IMR-90 (cell line): Measurements from ENCODE around the gene CDC42SE1. TPM values are rescaled to one million over a fixed set of nuclear protein-coding genes. Genes with fewer than 3 reads are reported as not detected.

Source experiments
- ATAC-seq: fragments of 200-7000 bp; cut with Tn5 transposase; 2 replicates; pipeline ENCODE4 v1.9.1; 2020; ENCODE audit warnings: low read depth, mild to moderate bottlenecking, moderate library complexity
- BruUV-seq: library from RNA; stranded (reverse); fragments of 400-500 nt; replicated peaks from 2 replicates; lab custom pipeline; 2021; lab: Mats Ljungman, UMichigan
- CTCF ChIA-PET: fragments of 300-600 bp; formaldehyde crosslinking; extraction: SDS; loops from one replicate; lab custom pipeline; 2021; ENCODE audit warnings: antibody characterized with exemption; lab: Yijun Ruan, JAX
- POLR2A ChIA-PET: fragments of 300-600 bp; sonication (Branson Sonifier 250); formaldehyde crosslinking; loops from one replicate; lab custom pipeline; 2022; ENCODE audit warnings: antibody characterized with exemption; ENCODE audit not compliant: unreplicated experiment; lab: Charles Lee
- DNase-seq: peaks from one replicate; pipeline ENCODE4 v3.0.0; 2013
- H2AFZ ChIP-seq: replicated peaks from 2 replicates; pipeline ENCODE3; 2013; ENCODE audit warnings: low read length, mild to moderate bottlenecking; ENCODE audit not compliant: poor library complexity
- H2AK5ac ChIP-seq: 2 replicates; pipeline ENCODE4 v1.6.1; 2013; ENCODE audit warnings: low read depth, low read length, inconsistent platforms
- H2AK9ac ChIP-seq: replicated peaks from 2 replicates; pipeline ENCODE3; 2013; ENCODE audit warnings: mild to moderate bottlenecking, low read depth, low read length, moderate library complexity; ENCODE audit not compliant: poor library complexity
- H2BK120ac ChIP-seq: 2 replicates; pipeline ENCODE4 v1.6.1; 2013; ENCODE audit warnings: low read depth, low read length, inconsistent platforms
- H2BK15ac ChIP-seq: 3 replicates; pipeline ENCODE4 v1.6.1; 2013; ENCODE audit warnings: low read depth, low read length, inconsistent platforms
- H2BK20ac ChIP-seq: 2 replicates; pipeline ENCODE4 v1.6.1; 2013; ENCODE audit warnings: low read depth, mild to moderate bottlenecking, inconsistent platforms, low read length, moderate library complexity
- H2BK5ac ChIP-seq: 2 replicates; pipeline ENCODE4 v1.6.1; 2013; ENCODE audit warnings: mild to moderate bottlenecking, low read depth, low read length, inconsistent platforms; ENCODE audit not compliant: poor library complexity, severe bottlenecking
- H3K14ac ChIP-seq: replicated peaks from 2 replicates; pipeline ENCODE4 v1.6.1; 2013; ENCODE audit warnings: low read depth, low read length, inconsistent platforms
- H3K18ac ChIP-seq: 2 replicates; pipeline ENCODE4 v1.6.1; 2013; ENCODE audit warnings: low read depth, low read length, control low read depth
- H3K23ac ChIP-seq: 2 replicates; pipeline ENCODE4 v1.6.1; 2013; ENCODE audit warnings: low read depth, low read length, inconsistent platforms
- H3K27ac ChIP-seq: 2 replicates; pipeline ENCODE4 v1.5.1; 2013; ENCODE audit warnings: mild to moderate bottlenecking, control low read depth, low read length; ENCODE audit not compliant: insufficient read depth
- H3K27me3 ChIP-seq: 2 replicates; pipeline ENCODE4 v1.6.1; 2013; ENCODE audit warnings: low read length; ENCODE audit not compliant: control insufficient read depth, insufficient read depth
- H3K36me3 ChIP-seq: 2 replicates; pipeline ENCODE4 v1.6.1; 2013; ENCODE audit warnings: low read length, mixed read lengths; ENCODE audit not compliant: control insufficient read depth, insufficient read depth
- H3K4ac ChIP-seq: 2 replicates; pipeline ENCODE4 v1.6.1; 2013; ENCODE audit warnings: low read depth, low read length, inconsistent platforms
- H3K4me1 ChIP-seq: 2 replicates; pipeline ENCODE4 v1.6.1; 2013; ENCODE audit warnings: low read length, mixed read lengths; ENCODE audit not compliant: control insufficient read depth, insufficient read depth
- H3K4me2 ChIP-seq: 2 replicates; pipeline ENCODE4 v1.6.1; 2013; ENCODE audit warnings: low read depth, mild to moderate bottlenecking, control low read depth, low read length, moderate library complexity
- H3K4me3 ChIP-seq: 2 replicates; pipeline ENCODE4 v1.5.1; 2013; ENCODE audit warnings: low read depth, mild to moderate bottlenecking, control low read depth, low read length, moderate library complexity; ENCODE audit not compliant: insufficient read depth
- H3K56ac ChIP-seq: 2 replicates; pipeline ENCODE4 v1.6.1; 2013; ENCODE audit warnings: low read length, inconsistent platforms; ENCODE audit not compliant: insufficient read depth; ENCODE audit errors: extremely low read depth
- H3K79me1 ChIP-seq, 2 experiments: 2 replicates each; pipeline ENCODE4 v1.6.1; 2013; ENCODE audit warnings: low read length in 2 of 2, inconsistent platforms in 1 of 2, low read depth in 1 of 2
- H3K9ac ChIP-seq: 2 replicates; pipeline ENCODE4 v1.6.1; 2013; ENCODE audit warnings: low read depth, low read length, control low read depth
- H3K9me1 ChIP-seq: 2 replicates; pipeline ENCODE4 v1.6.1; 2013; ENCODE audit warnings: low read length, inconsistent platforms; ENCODE audit not compliant: insufficient read depth
- H3K9me3 ChIP-seq: 2 replicates; pipeline ENCODE4 v1.6.1; 2013; ENCODE audit warnings: low read length; ENCODE audit not compliant: control insufficient read depth, insufficient read depth
- H4K20me1 ChIP-seq: 2 replicates; pipeline ENCODE4 v1.6.1; 2013; ENCODE audit warnings: low read length, inconsistent platforms; ENCODE audit not compliant: insufficient read depth
- H4K5ac ChIP-seq: 2 replicates; pipeline ENCODE4 v1.6.1; 2013; ENCODE audit warnings: mild to moderate bottlenecking, low read depth, low read length, control low read depth
- H4K8ac ChIP-seq, 2 experiments: 2 replicates each; pipeline ENCODE4 v1.6.1; 2013; ENCODE audit warnings: low read depth in 2 of 2, low read length in 2 of 2, control low read depth in 1 of 2, inconsistent platforms in 1 of 2
- H4K91ac ChIP-seq: 2 replicates; pipeline ENCODE4 v1.6.1; 2013; ENCODE audit warnings: low read depth, low read length, inconsistent platforms; ENCODE audit not compliant: insufficient read depth
- BHLHE40 ChIP-seq: fragments of 150-350 bp; IDR thresholded peaks from 2 replicates; pipeline ENCODE4 v1.6.1; 2016; ENCODE audit warnings: mild to moderate bottlenecking, low read depth, low read length
- CEBPB ChIP-seq: IDR thresholded peaks from 2 replicates; pipeline ENCODE4 v1.6.1; 2012; ENCODE audit warnings: low read depth, low read length, improper control_type of control experiment
- CHD1 ChIP-seq: IDR thresholded peaks from 2 replicates; pipeline ENCODE4 v1.6.1; 2012; ENCODE audit warnings: low read depth, low read length, improper control_type of control experiment
- CTCF ChIP-seq: conservative IDR thresholded peaks from 2 replicates; pipeline ENCODE4 v1.5.1; 2012; ENCODE audit warnings: mild to moderate bottlenecking, low read depth, low read length, improper control_type of control experiment
- ELK1 ChIP-seq: fragments of 150-350 bp; IDR thresholded peaks from 2 replicates; pipeline ENCODE4 v1.6.1; 2016; ENCODE audit warnings: low read depth, mild to moderate bottlenecking, low read length, moderate library complexity, borderline replicate concordance
- FOS ChIP-seq: fragments of 150-350 bp; IDR thresholded peaks from 2 replicates; pipeline ENCODE4 v1.6.1; 2016; ENCODE audit warnings: low read depth, low read length
- MAFK ChIP-seq: IDR thresholded peaks from 2 replicates; pipeline ENCODE4 v1.6.1; 2012; ENCODE audit warnings: low read depth, low read length, improper control_type of control experiment
- MAZ ChIP-seq: IDR thresholded peaks from 2 replicates; pipeline ENCODE4 v1.6.1; 2012; ENCODE audit warnings: low read depth, mild to moderate bottlenecking, low read length, improper control_type of control experiment, moderate library complexity, borderline replicate concordance
- MXI1 ChIP-seq: IDR thresholded peaks from 2 replicates; pipeline ENCODE4 v1.6.1; 2012; ENCODE audit warnings: low read depth, mild to moderate bottlenecking, low read length, moderate library complexity, borderline replicate concordance
- NFE2L2 ChIP-seq: fragments of 150-350 bp; IDR thresholded peaks from 2 replicates; pipeline ENCODE4 v1.6.1; 2016; ENCODE audit warnings: low read depth, mild to moderate bottlenecking, low read length
- POLR2A ChIP-seq: IDR thresholded peaks from 2 replicates; pipeline ENCODE4 v1.6.1; 2012; ENCODE audit warnings: mild to moderate bottlenecking, low read depth, low read length
- RAD21 ChIP-seq: IDR thresholded peaks from 2 replicates; pipeline ENCODE4 v1.6.1; 2012; ENCODE audit warnings: low read length, improper control_type of control experiment
- RCOR1 ChIP-seq: IDR thresholded peaks from 2 replicates; pipeline ENCODE4 v1.6.1; 2012; ENCODE audit warnings: mild to moderate bottlenecking, low read length, improper control_type of control experiment; ENCODE audit not compliant: insufficient replicate concordance
- RFX5 ChIP-seq: IDR thresholded peaks from 2 replicates; pipeline ENCODE4 v1.8.0; 2012; ENCODE audit warnings: low read depth, mild to moderate bottlenecking, low read length, moderate library complexity
- SMC3 ChIP-seq: fragments of 150-350 bp; IDR thresholded peaks from 2 replicates; pipeline ENCODE4 v1.6.1; 2016; ENCODE audit warnings: low read depth, mild to moderate bottlenecking, antibody characterized with exemption, low read length, moderate library complexity
- USF2 ChIP-seq: fragments of 150-350 bp; IDR thresholded peaks from 2 replicates; pipeline ENCODE4 v1.6.1; 2017; ENCODE audit warnings: mild to moderate bottlenecking, antibody characterized with exemption, low read length, low read depth
- WGBS, 2 experiments: methylation state at CpG; one replicate each; pipeline versions ENCODE4 v1.1.5 to v1.1.7; 2013; ENCODE audit warnings: missing lambda C conversion rate in 2 of 2; ENCODE audit not compliant: insufficient read length in 1 of 2; ENCODE audit errors: extremely low coverage in 2 of 2; 5-methylcytosine and 5-hydroxymethylcytosine counted together
- dilution Hi-C: fragments of 300-500 bp; cut with HindIII; formaldehyde crosslinking; loops from one replicate; pipeline ENCODE4 v1.14.3; 2018; ENCODE audit warnings: low sequenced_read_pairs; ENCODE audit not compliant: unreplicated experiment
- in situ Hi-C: fragments of 300-500 bp; cut with MboI; formaldehyde crosslinking; loops from 3 replicates; pipeline ENCODE4 v1.14.3; 2019; ENCODE audit warnings: low sequenced_read_pairs, inconsistent platforms, mixed read lengths
- intact Hi-C: fragments of 100-400 bp; cut with micrococcal nuclease; formaldehyde crosslinking; loops from 2 replicates; pipeline ENCODE4 v1.10.0; 2022
- polyA plus RNA-seq, 3 experiments: library from polyadenylated mRNA; depleted of rRNA; stranded (reverse); fragments of >200 nt; gene quantifications; 2 replicates each; pipeline ENCODE4 v1.2.3, GENCODE V29; 2012; ENCODE audit warnings: low replicate concordance in 1 of 3
- total RNA-seq: library from RNA; depleted of rRNA; stranded (reverse); fragments of >200 nt; gene quantifications from 2 replicates; pipeline ENCODE4 v1.2.3, GENCODE V29; 2012

CDC42SE1 gene
- total and polyA plus RNA-seq, 2 of the 4 experiments (the other 2 are of a cell fraction) = 47.0 to 58.5 TPM

GRCh38 chr1:151051356-151052009 is 7.9 kb downstream of the CDC42SE1 start:
- ATAC-seq (no peak), DNase-seq (no peak)
- no peak overlapping the region for H3K18ac ChIP-seq
- peaks cover 9% of the 10 kb centered on the region for H3K4me1 ChIP-seq
- H2BK120ac ChIP-seq = no peak overlapping the region
- CTCF ChIA-PET = interaction anchor here (1.0 kb wide), 1 partner anchor 8 kb away, joined by 3 read pairs; the partner anchor contains the start of gene CDC42SE1
- no peak overlapping the region for H3K4me2 ChIP-seq
- peaks cover 29 to 76% of the 10 kb centered on the region in 2 experiments for H3K79me1 ChIP-seq
- H4K5ac ChIP-seq = no peak overlapping the region
- H3K27ac ChIP-seq = no peak overlapping the region
- H2AK5ac ChIP-seq = no peak overlapping the region
- intact Hi-C loops = no loop called here
- POLR2A ChIA-PET = interaction anchor here (1.2 kb wide), 1 partner anchor 11 kb away, joined by 3 read pairs; no protein-coding TSS in a partner anchor
- H4K8ac ChIP-seq = no peak overlapping the region
- no peak overlapping the region for H3K14ac ChIP-seq
- H4K20me1 ChIP-seq = peaks cover 30% of the 10 kb centered on the region
- H3K23ac ChIP-seq = no peak overlapping the region
- no peak overlapping the region for H2BK15ac ChIP-seq
- dilution Hi-C loops = no loop called here
- in situ Hi-C loops = no loop called here
- H2AFZ ChIP-seq = no peak overlapping the region
- TF ChIP-seq SMC3 (no peak), MXI1 (no peak), MAZ (no peak), CHD1 (no peak), CTCF (no peak), BHLHE40 (no peak), RCOR1 (no peak), FOS (no peak), RAD21 (no peak), RFX5 (no peak), NFE2L2 (no peak), ELK1 (no peak), MAFK (no peak), USF2 (no peak), POLR2A (no peak; the same call in 1 of the 2 replicates), CEBPB (no peak)
- H3K9me1 ChIP-seq = peaks cover 18% of the 10 kb centered on the region
- no peaks in the 10 kb centered on the region for H3K27me3 ChIP-seq
- 100% methylated on average over 1 of the region's 2 CpGs; no CpG with 5 or more reads in 1 of the 2 experiments for WGBS, 2 experiments
- H3K4ac ChIP-seq = no peak overlapping the region
- no peak overlapping the region for H2BK5ac ChIP-seq
- no peak overlapping the region for H3K4me3 ChIP-seq
- no peak overlapping the region for H2AK9ac ChIP-seq
- no peak overlapping the region for H3K56ac ChIP-seq
- H4K91ac ChIP-seq = no peak overlapping the region
- H3K9ac ChIP-seq = no peak overlapping the region
- BruUV-seq = no TSS peak
- peaks cover 46% of the 10 kb centered on the region for H3K36me3 ChIP-seq
- H2BK20ac ChIP-seq = no peak overlapping the region
- H3K9me3 ChIP-seq = no peaks in the 10 kb centered on the region
